ENCODE results near the gene TUBA4B. TPM values are rescaled to one million over a fixed set of nuclear protein-coding genes. Genes with fewer than 3 reads are reported as not detected.

Gene TUBA4B
- total and polyA plus RNA-seq, 2 donors (not counting 3 experiments of a cell fraction or from before 2014, with no cell fraction given): not detected

- no peak overlapping the region for H2AFZ ChIP-seq (ENCODE audit: low read depth, low read length)
- peaks cover 2% of the 10 kb centered on the region in 2 experiments for H3K36me3 ChIP-seq (ENCODE audit: control insufficient read depth in 2 of 2, extremely low read depth in 1 of 2, insufficient read depth in 2 of 2, low read length in 2 of 2)
- H3K27me3 ChIP-seq (ENCODE audit: control insufficient read depth in 2 of 2, insufficient read depth in 2 of 2, low read length in 2 of 2): no peaks in the 10 kb centered on the region
- ChIA-PET CTCF (interaction anchor here (0.6 to 3.3 kb wide), 7 partner anchors 12 to 589 kb away, joined by 3 to 25 read pairs (median 4); partner anchors contain the start of genes BCS1L, CNPPD1, DNAJB2 and ZNF142), POLR2A (interaction anchor here (1.0 to 1.5 kb wide), 5 partner anchors 19 to 72 kb away, joined by 3 to 7 read pairs (median 3); partner anchors contain the start of genes ANKZF1, ATG9A and CNPPD1)
- no TSS peak for BruUV-seq (replicated peaks)
- H3K9me1 ChIP-seq (replicated peaks; ENCODE audit: control insufficient read depth, extremely low read depth, insufficient read depth, low read length): no peaks in the 10 kb centered on the region
- no peak for TF ChIP-seq POLR2A (IDR thresholded peaks at IDR 0.05; ENCODE audit: low read depth, low read length)
- no peak for TF ChIP-seq POLR2AphosphoS5 (IDR thresholded peaks at IDR 0.05; ENCODE audit: insufficient read depth, low read depth, low read length)
- TF ChIP-seq JUN (IDR thresholded peaks at IDR 0.05; ENCODE audit: borderline replicate concordance, insufficient read depth, insufficient read length, low read depth): no peak
- TF ChIP-seq MYC (IDR thresholded peaks at IDR 0.05; ENCODE audit: low read depth, low read length): no peak
- TF ChIP-seq MAX (IDR thresholded peaks at IDR 0.05; ENCODE audit: insufficient read depth, insufficient read length): no peak
- TF ChIP-seq CTCF (IDR thresholded peaks at IDR 0.05; ENCODE audit: extremely low read depth in 1 of 2, insufficient read depth in 1 of 2, low read depth in 1 of 2, low read length in 2 of 2): no peak
- no peak for TF ChIP-seq FOS (IDR thresholded peaks at IDR 0.05; ENCODE audit: borderline replicate concordance, insufficient read depth, low read length)
- TF ChIP-seq EZH2 (IDR thresholded peaks at IDR 0.05; ENCODE audit: borderline replicate concordance, low read depth, low read length, severe bottlenecking): no peak
- TF ChIP-seq GATA2 (IDR thresholded peaks at IDR 0.05; ENCODE audit: insufficient read depth, insufficient read length, low read depth, low read length): no peak
- no peak overlapping the region for H3K4me3 ChIP-seq (replicated peaks in 1 of 3; ENCODE audit: insufficient read depth in 1 of 3, low read depth in 1 of 3, low read length in 3 of 3)
- peaks cover 46% of the 10 kb centered on the region for H3K4me1 ChIP-seq (ENCODE audit: control insufficient read depth, extremely low read depth, insufficient read depth, low read length)
- FAIRE-seq (no peak), DNase-seq (ENCODE audit: low read depth, low spot score) (no peak)
- peak overlapping the region; percentile 42 for H3K9ac ChIP-seq (replicated peaks; ENCODE audit: extremely low read depth, insufficient read depth, low read length)
- peak overlapping the region; percentile 27 for H3K4me2 ChIP-seq (ENCODE audit: insufficient read depth, low read length)
- dilution Hi-C loops (cut with MboI; ENCODE audit: extremely low pct_ligation_motif_present, low sequenced_read_pairs): no loop called here
- intact Hi-C loops (cut with micrococcal nuclease): loop anchor here (1.0 kb wide), 2 partner anchors 20 to 30 kb away; partner anchors contain the start of genes ANKZF1, ATG9A and DNAJB2
- no peaks in the 10 kb centered on the region for H3K9me3 ChIP-seq (replicated peaks; ENCODE audit: control insufficient read depth, insufficient read depth, low read length)
- no peaks in the 10 kb centered on the region for H4K20me1 ChIP-seq (replicated peaks; ENCODE audit: control insufficient read depth, extremely low read depth, insufficient read depth, low read length)
- peak overlapping the region; percentile 75 for H3K27ac ChIP-seq (ENCODE audit: insufficient read depth, low read depth, low read length)
- H3K79me2 ChIP-seq (ENCODE audit: control insufficient read depth, insufficient read depth, low read length): peaks cover 15% of the 10 kb centered on the region
Observed at GRCh38 chr2:219248845-219249202, 4.2 kb upstream of the TUBA4B start.

All from endothelial cell of umbilical vein (primary cell).